Measurements from ENCODE around the gene NOP56.

DNA sequence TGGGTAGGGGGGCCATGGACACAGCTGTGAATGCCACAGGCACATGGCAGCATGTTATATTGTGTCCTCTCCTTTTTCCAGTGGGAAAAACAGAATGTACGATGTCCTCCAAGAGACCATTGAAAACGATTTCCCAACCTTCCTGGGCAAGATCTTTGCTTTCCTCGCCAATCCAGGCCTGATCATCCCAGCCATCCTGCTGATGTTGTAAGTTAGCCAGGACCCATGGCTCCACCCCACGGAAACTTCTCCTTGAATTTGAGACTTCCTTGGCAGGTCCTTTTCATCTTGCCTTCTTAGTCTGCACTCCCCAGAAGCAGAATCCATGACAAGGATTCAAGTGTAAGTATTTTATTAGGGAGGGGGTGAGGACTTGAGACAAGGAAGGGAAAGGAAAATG is 28.2 kb upstream of the NOP56 start:
- TF ChIP-seq, protein P1, sequence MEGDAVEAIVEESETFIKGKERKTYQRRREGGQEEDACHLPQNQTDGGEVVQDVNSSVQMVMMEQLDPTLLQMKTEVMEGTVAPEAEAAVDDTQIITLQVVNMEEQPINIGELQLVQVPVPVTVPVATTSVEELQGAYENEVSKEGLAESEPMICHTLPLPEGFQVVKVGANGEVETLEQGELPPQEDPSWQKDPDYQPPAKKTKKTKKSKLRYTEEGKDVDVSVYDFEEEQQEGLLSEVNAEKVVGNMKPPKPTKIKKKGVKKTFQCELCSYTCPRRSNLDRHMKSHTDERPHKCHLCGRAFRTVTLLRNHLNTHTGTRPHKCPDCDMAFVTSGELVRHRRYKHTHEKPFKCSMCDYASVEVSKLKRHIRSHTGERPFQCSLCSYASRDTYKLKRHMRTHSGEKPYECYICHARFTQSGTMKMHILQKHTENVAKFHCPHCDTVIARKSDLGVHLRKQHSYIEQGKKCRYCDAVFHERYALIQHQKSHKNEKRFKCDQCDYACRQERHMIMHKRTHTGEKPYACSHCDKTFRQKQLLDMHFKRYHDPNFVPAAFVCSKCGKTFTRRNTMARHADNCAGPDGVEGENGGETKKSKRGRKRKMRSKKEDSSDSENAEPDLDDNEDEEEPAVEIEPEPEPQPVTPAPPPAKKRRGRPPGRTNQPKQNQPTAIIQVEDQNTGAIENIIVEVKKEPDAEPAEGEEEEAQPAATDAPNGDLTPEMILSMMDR (IDR thresholded peaks at IDR 0.05; ENCODE audit: control extremely low read depth in 1 of 3, insufficient read depth in 1 of 3, low read depth in 1 of 3, low read length in 3 of 3): no peak
- TF ChIP-seq RBBP5 (IDR thresholded peaks at IDR 0.05; ENCODE audit: borderline replicate concordance, low read depth, low read length) (no peak), POLR2A (IDR thresholded peaks at IDR 0.05; ENCODE audit: control extremely low read depth in 1 of 2, low read depth in 2 of 2, low read length in 2 of 2) (no peak), TAF1 (IDR thresholded peaks at IDR 0.05; ENCODE audit: low read depth, low read length) (no peak), KDM1A (IDR thresholded peaks at IDR 0.05; ENCODE audit: borderline replicate concordance, low read length) (no peak), GABPA (IDR thresholded peaks at IDR 0.05; ENCODE audit: borderline replicate concordance, insufficient read depth, low read length) (no peak), EZH2 (IDR thresholded peaks at IDR 0.05; ENCODE audit: low read depth, low read length, severe bottlenecking) (no peak), KDM5A (IDR thresholded peaks at IDR 0.05; ENCODE audit: low read length) (no peak), HDAC2 (IDR thresholded peaks at IDR 0.05; ENCODE audit: borderline replicate concordance in 1 of 2, low read depth in 2 of 2, low read length in 2 of 2) (no peak), EP300 (IDR thresholded peaks at IDR 0.05; ENCODE audit: borderline replicate concordance in 1 of 2, low read depth in 2 of 2, low read length in 2 of 2) (no peak), YY1 (IDR thresholded peaks at IDR 0.05; ENCODE audit: low read depth, low read length) (no peak), POLR2AphosphoS5 (IDR thresholded peaks at IDR 0.05; ENCODE audit: low read depth, low read length) (no peak)
- TF ChIP-seq, protein P2, sequence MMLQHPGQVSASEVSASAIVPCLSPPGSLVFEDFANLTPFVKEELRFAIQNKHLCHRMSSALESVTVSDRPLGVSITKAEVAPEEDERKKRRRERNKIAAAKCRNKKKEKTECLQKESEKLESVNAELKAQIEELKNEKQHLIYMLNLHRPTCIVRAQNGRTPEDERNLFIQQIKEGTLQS (IDR thresholded peaks at IDR 0.05; ENCODE audit: insufficient read depth, low read depth, low read length): no peak
